IMR-90 (cell line): ENCODE results near the gene FALEC. TPM values are rescaled to one million over a fixed set of nuclear protein-coding genes. Genes with fewer than 3 reads are reported as not detected.

ENCODE experiments used
- ATAC-seq: fragments of 200-7000 bp; cut with Tn5 transposase; 2 replicates; pipeline ENCODE4 v1.9.1; 2020; ENCODE audit warnings: low read depth, mild to moderate bottlenecking, moderate library complexity
- BruUV-seq: library from RNA; stranded (reverse); fragments of 400-500 nt; replicated peaks from 2 replicates; lab custom pipeline; 2021; lab: Mats Ljungman, UMichigan
- CTCF ChIA-PET: fragments of 300-600 bp; formaldehyde crosslinking; extraction: SDS; loops from one replicate; lab custom pipeline; 2021; ENCODE audit warnings: antibody characterized with exemption; lab: Yijun Ruan, JAX
- POLR2A ChIA-PET: fragments of 300-600 bp; sonication (Branson Sonifier 250); formaldehyde crosslinking; loops from one replicate; lab custom pipeline; 2022; ENCODE audit warnings: antibody characterized with exemption; ENCODE audit not compliant: unreplicated experiment; lab: Charles Lee
- DNase-seq: peaks from one replicate; pipeline ENCODE4 v3.0.0; 2013
- H2AFZ ChIP-seq: replicated peaks from 2 replicates; pipeline ENCODE3; 2013; ENCODE audit warnings: low read length, mild to moderate bottlenecking; ENCODE audit not compliant: poor library complexity
- H2AK5ac ChIP-seq: 2 replicates; pipeline ENCODE4 v1.6.1; 2013; ENCODE audit warnings: low read depth, low read length, inconsistent platforms
- H2AK9ac ChIP-seq: replicated peaks from 2 replicates; pipeline ENCODE3; 2013; ENCODE audit warnings: mild to moderate bottlenecking, low read depth, low read length, moderate library complexity; ENCODE audit not compliant: poor library complexity
- H2BK120ac ChIP-seq: 2 replicates; pipeline ENCODE4 v1.6.1; 2013; ENCODE audit warnings: low read depth, low read length, inconsistent platforms
- H2BK15ac ChIP-seq: 3 replicates; pipeline ENCODE4 v1.6.1; 2013; ENCODE audit warnings: low read depth, low read length, inconsistent platforms
- H2BK20ac ChIP-seq: 2 replicates; pipeline ENCODE4 v1.6.1; 2013; ENCODE audit warnings: low read depth, mild to moderate bottlenecking, inconsistent platforms, low read length, moderate library complexity
- H2BK5ac ChIP-seq: 2 replicates; pipeline ENCODE4 v1.6.1; 2013; ENCODE audit warnings: mild to moderate bottlenecking, low read depth, low read length, inconsistent platforms; ENCODE audit not compliant: poor library complexity, severe bottlenecking
- H3K14ac ChIP-seq: replicated peaks from 2 replicates; pipeline ENCODE4 v1.6.1; 2013; ENCODE audit warnings: low read depth, low read length, inconsistent platforms
- H3K18ac ChIP-seq: 2 replicates; pipeline ENCODE4 v1.6.1; 2013; ENCODE audit warnings: low read depth, low read length, control low read depth
- H3K23ac ChIP-seq: 2 replicates; pipeline ENCODE4 v1.6.1; 2013; ENCODE audit warnings: low read depth, low read length, inconsistent platforms
- H3K27ac ChIP-seq: 2 replicates; pipeline ENCODE4 v1.5.1; 2013; ENCODE audit warnings: mild to moderate bottlenecking, control low read depth, low read length; ENCODE audit not compliant: insufficient read depth
- H3K27me3 ChIP-seq: 2 replicates; pipeline ENCODE4 v1.6.1; 2013; ENCODE audit warnings: low read length; ENCODE audit not compliant: control insufficient read depth, insufficient read depth
- H3K36me3 ChIP-seq: 2 replicates; pipeline ENCODE4 v1.6.1; 2013; ENCODE audit warnings: low read length, mixed read lengths; ENCODE audit not compliant: control insufficient read depth, insufficient read depth
- H3K4ac ChIP-seq: 2 replicates; pipeline ENCODE4 v1.6.1; 2013; ENCODE audit warnings: low read depth, low read length, inconsistent platforms
- H3K4me1 ChIP-seq: 2 replicates; pipeline ENCODE4 v1.6.1; 2013; ENCODE audit warnings: low read length, mixed read lengths; ENCODE audit not compliant: control insufficient read depth, insufficient read depth
- H3K4me2 ChIP-seq: 2 replicates; pipeline ENCODE4 v1.6.1; 2013; ENCODE audit warnings: low read depth, mild to moderate bottlenecking, control low read depth, low read length, moderate library complexity
- H3K4me3 ChIP-seq: 2 replicates; pipeline ENCODE4 v1.5.1; 2013; ENCODE audit warnings: low read depth, mild to moderate bottlenecking, control low read depth, low read length, moderate library complexity; ENCODE audit not compliant: insufficient read depth
- H3K56ac ChIP-seq: 2 replicates; pipeline ENCODE4 v1.6.1; 2013; ENCODE audit warnings: low read length, inconsistent platforms; ENCODE audit not compliant: insufficient read depth; ENCODE audit errors: extremely low read depth
- H3K79me1 ChIP-seq, 2 experiments: 2 replicates each; pipeline ENCODE4 v1.6.1; 2013; ENCODE audit warnings: low read length in 2 of 2, inconsistent platforms in 1 of 2, low read depth in 1 of 2
- H3K9ac ChIP-seq: 2 replicates; pipeline ENCODE4 v1.6.1; 2013; ENCODE audit warnings: low read depth, low read length, control low read depth
- H3K9me1 ChIP-seq: 2 replicates; pipeline ENCODE4 v1.6.1; 2013; ENCODE audit warnings: low read length, inconsistent platforms; ENCODE audit not compliant: insufficient read depth
- H3K9me3 ChIP-seq: 2 replicates; pipeline ENCODE4 v1.6.1; 2013; ENCODE audit warnings: low read length; ENCODE audit not compliant: control insufficient read depth, insufficient read depth
- H4K20me1 ChIP-seq: 2 replicates; pipeline ENCODE4 v1.6.1; 2013; ENCODE audit warnings: low read length, inconsistent platforms; ENCODE audit not compliant: insufficient read depth
- H4K5ac ChIP-seq: 2 replicates; pipeline ENCODE4 v1.6.1; 2013; ENCODE audit warnings: mild to moderate bottlenecking, low read depth, low read length, control low read depth
- H4K8ac ChIP-seq, 2 experiments: 2 replicates each; pipeline ENCODE4 v1.6.1; 2013; ENCODE audit warnings: low read depth in 2 of 2, low read length in 2 of 2, control low read depth in 1 of 2, inconsistent platforms in 1 of 2
- H4K91ac ChIP-seq: 2 replicates; pipeline ENCODE4 v1.6.1; 2013; ENCODE audit warnings: low read depth, low read length, inconsistent platforms; ENCODE audit not compliant: insufficient read depth
- CEBPB ChIP-seq: IDR thresholded peaks from 2 replicates; pipeline ENCODE4 v1.6.1; 2012; ENCODE audit warnings: low read depth, low read length, improper control_type of control experiment
- CHD1 ChIP-seq: IDR thresholded peaks from 2 replicates; pipeline ENCODE4 v1.6.1; 2012; ENCODE audit warnings: low read depth, low read length, improper control_type of control experiment
- ELK1 ChIP-seq: fragments of 150-350 bp; IDR thresholded peaks from 2 replicates; pipeline ENCODE4 v1.6.1; 2016; ENCODE audit warnings: low read depth, mild to moderate bottlenecking, low read length, moderate library complexity, borderline replicate concordance
- FOS ChIP-seq: fragments of 150-350 bp; IDR thresholded peaks from 2 replicates; pipeline ENCODE4 v1.6.1; 2016; ENCODE audit warnings: low read depth, low read length
- MAFK ChIP-seq: IDR thresholded peaks from 2 replicates; pipeline ENCODE4 v1.6.1; 2012; ENCODE audit warnings: low read depth, low read length, improper control_type of control experiment
- POLR2A ChIP-seq: IDR thresholded peaks from 2 replicates; pipeline ENCODE4 v1.6.1; 2012; ENCODE audit warnings: mild to moderate bottlenecking, low read depth, low read length
- RAD21 ChIP-seq: IDR thresholded peaks from 2 replicates; pipeline ENCODE4 v1.6.1; 2012; ENCODE audit warnings: low read length, improper control_type of control experiment
- RCOR1 ChIP-seq: IDR thresholded peaks from 2 replicates; pipeline ENCODE4 v1.6.1; 2012; ENCODE audit warnings: mild to moderate bottlenecking, low read length, improper control_type of control experiment; ENCODE audit not compliant: insufficient replicate concordance
- RFX5 ChIP-seq: IDR thresholded peaks from 2 replicates; pipeline ENCODE4 v1.8.0; 2012; ENCODE audit warnings: low read depth, mild to moderate bottlenecking, low read length, moderate library complexity
- whole genome bisulfite sequencing, 2 experiments: methylation state at CpG; one replicate each; pipeline versions ENCODE4 v1.1.5 to v1.1.7; 2013; ENCODE audit warnings: missing lambda C conversion rate in 2 of 2; ENCODE audit not compliant: insufficient read length in 1 of 2; ENCODE audit errors: extremely low coverage in 2 of 2; 5-methylcytosine and 5-hydroxymethylcytosine counted together
- dilution Hi-C: fragments of 300-500 bp; cut with HindIII; formaldehyde crosslinking; loops from one replicate; pipeline ENCODE4 v1.14.3; 2018; ENCODE audit warnings: low sequenced_read_pairs; ENCODE audit not compliant: unreplicated experiment
- in situ Hi-C: fragments of 300-500 bp; cut with MboI; formaldehyde crosslinking; loops from 3 replicates; pipeline ENCODE4 v1.14.3; 2019; ENCODE audit warnings: low sequenced_read_pairs, inconsistent platforms, mixed read lengths
- intact Hi-C: fragments of 100-400 bp; cut with micrococcal nuclease; formaldehyde crosslinking; loops from 2 replicates; pipeline ENCODE4 v1.10.0; 2022
- polyA plus RNA-seq, 3 experiments: library from polyadenylated mRNA; depleted of rRNA; stranded (reverse); fragments of >200 nt; gene quantifications; 2 replicates each; pipeline ENCODE4 v1.2.3, GENCODE V29; 2012; ENCODE audit warnings: low replicate concordance in 1 of 3
- total RNA-seq: library from RNA; depleted of rRNA; stranded (reverse); fragments of >200 nt; gene quantifications from 2 replicates; pipeline ENCODE4 v1.2.3, GENCODE V29; 2012

FALEC gene
- total and polyA plus RNA-seq, 2 of the 4 experiments (the other 2 are of a cell fraction) = not detected

GRCh38 chr1:150473659-150474058, 41.9 kb upstream of the FALEC start:
- H2AK9ac ChIP-seq = no peak overlapping the region
- H2BK120ac ChIP-seq = no peak overlapping the region
- H2BK5ac ChIP-seq = no peak overlapping the region
- ATAC-seq (no peak), DNase-seq (no peak)
- H3K79me1 ChIP-seq = peaks cover 3 to 4% of the 10 kb centered on the region in 2 experiments; a peak in 1 of 4 replicates
- H3K9me3 ChIP-seq = no peaks in the 10 kb centered on the region
- H3K27ac ChIP-seq = no peak overlapping the region
- no peak overlapping the region for H2BK20ac ChIP-seq
- no peaks in the 10 kb centered on the region for H4K20me1 ChIP-seq
- CTCF ChIA-PET = interaction anchor here (0.6 kb wide), 1 partner anchor 80 kb away, joined by 3 read pairs; no protein-coding TSS in a partner anchor
- H2AK5ac ChIP-seq = no peak overlapping the region
- no peak overlapping the region; the same call in 1 of the 2 replicates for H3K23ac ChIP-seq
- H2AFZ ChIP-seq = no peak overlapping the region
- no peak overlapping the region for H3K14ac ChIP-seq
- no peak overlapping the region for H4K91ac ChIP-seq
- H3K4ac ChIP-seq = no peak overlapping the region
- H3K4me2 ChIP-seq = no peak overlapping the region
- H3K4me3 ChIP-seq = no peak overlapping the region
- POLR2A ChIA-PET = no interaction called here
- H3K27me3 ChIP-seq = no peaks in the 10 kb centered on the region
- no peak overlapping the region for H3K18ac ChIP-seq
- no CpG with 5 or more reads among the region's 4 CpGs for WGBS, 2 experiments
- no peak overlapping the region for H3K56ac ChIP-seq
- dilution Hi-C loops = no loop called here
- TF ChIP-seq RFX5 (no peak), FOS (no peak), CEBPB (no peak), MAFK (no peak), RAD21 (no peak), POLR2A (no peak), RCOR1 (no peak), ELK1 (no peak), CHD1 (no peak)
- no peak overlapping the region for H4K5ac ChIP-seq
- no peak overlapping the region for H4K8ac ChIP-seq
- H3K36me3 ChIP-seq = peaks cover 25% of the 10 kb centered on the region
- H2BK15ac ChIP-seq = no peak overlapping the region
- no TSS peak for BruUV-seq
- in situ Hi-C loops = no loop called here
- H3K4me1 ChIP-seq = peaks cover 9% of the 10 kb centered on the region
- H3K9ac ChIP-seq = no peak overlapping the region
- intact Hi-C loops = no loop called here
- H3K9me1 ChIP-seq = peaks cover 9% of the 10 kb centered on the region
